D721Med (cell line): Measurements from ENCODE around the gene C1QL3.

ENCODE experiments used
- DNase-seq: peaks from one replicate; pipeline ENCODE4 v3.0.0; 2011; ENCODE audit warnings: low spot score; ENCODE audit not compliant: insufficient read length
- FAIRE-seq: peaks from 2 replicates; lab custom pipeline; 2011; peaks lifted over from hg19 to GRCh38; lab: Jason Lieb, UNC
- TF ChIP-seq, protein P1 (sequence below): IDR thresholded peaks from 2 replicates; pipeline ENCODE4 v1.5.1; 2012; ENCODE audit warnings: mild to moderate bottlenecking, control low read depth; ENCODE audit not compliant: insufficient read depth; ENCODE audit errors: missing control alignments

Gene C1QL3

DNA sequence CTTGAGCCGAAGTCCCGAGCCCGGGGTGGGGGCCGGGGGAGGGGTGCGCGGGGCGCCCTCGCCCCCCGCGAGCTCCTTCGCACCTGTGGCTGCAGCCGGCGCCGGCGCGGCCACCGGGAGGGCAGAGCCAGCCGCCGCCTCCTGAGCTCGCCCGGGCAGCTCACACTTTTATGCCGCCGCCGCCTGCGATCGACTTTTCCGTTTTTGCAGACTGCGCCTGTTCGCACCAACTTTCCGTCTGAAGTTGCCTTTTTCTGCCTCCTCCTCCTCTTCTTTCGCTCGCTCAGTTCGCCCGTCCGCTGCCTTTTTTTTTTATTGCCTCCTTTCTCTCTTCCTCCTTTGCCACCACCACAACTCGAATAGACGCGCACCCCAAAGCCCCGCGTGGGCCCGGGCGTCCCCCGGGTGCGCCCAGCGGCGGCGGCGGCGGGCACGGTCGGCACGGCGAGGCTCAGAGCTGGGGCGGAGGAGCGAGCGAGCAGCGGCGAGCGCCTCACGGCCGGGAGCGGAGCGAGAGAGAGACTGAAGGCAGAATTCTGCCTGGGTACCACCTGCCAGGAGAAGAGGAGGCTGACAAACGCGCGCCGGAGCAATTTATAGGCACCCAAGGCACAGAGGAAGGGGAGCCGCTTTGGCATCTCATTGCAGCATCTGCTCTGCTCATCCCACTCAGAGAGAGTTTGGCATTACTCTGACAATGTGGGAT, at the start of gene C1QL3:
Gene C1QL3, minus strand, starts transcription at position 569 of the 706 bp plus-strand sequence. CDS start 814 bp downstream, outside the sequence.
- no peak for DNase-seq
- no peak for FAIRE-seq
- TF ChIP-seq, protein P1, sequence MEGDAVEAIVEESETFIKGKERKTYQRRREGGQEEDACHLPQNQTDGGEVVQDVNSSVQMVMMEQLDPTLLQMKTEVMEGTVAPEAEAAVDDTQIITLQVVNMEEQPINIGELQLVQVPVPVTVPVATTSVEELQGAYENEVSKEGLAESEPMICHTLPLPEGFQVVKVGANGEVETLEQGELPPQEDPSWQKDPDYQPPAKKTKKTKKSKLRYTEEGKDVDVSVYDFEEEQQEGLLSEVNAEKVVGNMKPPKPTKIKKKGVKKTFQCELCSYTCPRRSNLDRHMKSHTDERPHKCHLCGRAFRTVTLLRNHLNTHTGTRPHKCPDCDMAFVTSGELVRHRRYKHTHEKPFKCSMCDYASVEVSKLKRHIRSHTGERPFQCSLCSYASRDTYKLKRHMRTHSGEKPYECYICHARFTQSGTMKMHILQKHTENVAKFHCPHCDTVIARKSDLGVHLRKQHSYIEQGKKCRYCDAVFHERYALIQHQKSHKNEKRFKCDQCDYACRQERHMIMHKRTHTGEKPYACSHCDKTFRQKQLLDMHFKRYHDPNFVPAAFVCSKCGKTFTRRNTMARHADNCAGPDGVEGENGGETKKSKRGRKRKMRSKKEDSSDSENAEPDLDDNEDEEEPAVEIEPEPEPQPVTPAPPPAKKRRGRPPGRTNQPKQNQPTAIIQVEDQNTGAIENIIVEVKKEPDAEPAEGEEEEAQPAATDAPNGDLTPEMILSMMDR: no peak

DNA sequence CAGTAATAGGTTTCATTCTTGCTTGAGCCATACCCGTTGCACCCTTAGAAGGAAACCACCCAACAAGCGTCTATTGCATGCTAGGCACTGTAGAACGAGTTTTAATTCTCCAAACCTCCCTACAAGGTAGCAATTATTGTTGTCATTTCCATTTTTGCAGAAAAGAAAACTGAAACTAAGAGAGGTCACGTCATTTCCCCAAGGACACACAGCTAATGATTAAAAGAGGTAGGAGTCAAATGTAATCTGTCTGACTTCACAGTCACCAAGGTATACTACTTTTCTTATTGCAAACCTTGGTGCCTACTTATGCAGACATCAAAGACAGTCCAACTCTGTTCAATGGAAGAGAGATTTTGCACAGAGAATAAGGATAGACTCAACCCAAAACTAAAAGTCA, 49.1 kb upstream of the C1QL3 start:
- DNase-seq (no peak), FAIRE-seq (no peak)
- TF ChIP-seq, protein P1: no peak

DNA sequence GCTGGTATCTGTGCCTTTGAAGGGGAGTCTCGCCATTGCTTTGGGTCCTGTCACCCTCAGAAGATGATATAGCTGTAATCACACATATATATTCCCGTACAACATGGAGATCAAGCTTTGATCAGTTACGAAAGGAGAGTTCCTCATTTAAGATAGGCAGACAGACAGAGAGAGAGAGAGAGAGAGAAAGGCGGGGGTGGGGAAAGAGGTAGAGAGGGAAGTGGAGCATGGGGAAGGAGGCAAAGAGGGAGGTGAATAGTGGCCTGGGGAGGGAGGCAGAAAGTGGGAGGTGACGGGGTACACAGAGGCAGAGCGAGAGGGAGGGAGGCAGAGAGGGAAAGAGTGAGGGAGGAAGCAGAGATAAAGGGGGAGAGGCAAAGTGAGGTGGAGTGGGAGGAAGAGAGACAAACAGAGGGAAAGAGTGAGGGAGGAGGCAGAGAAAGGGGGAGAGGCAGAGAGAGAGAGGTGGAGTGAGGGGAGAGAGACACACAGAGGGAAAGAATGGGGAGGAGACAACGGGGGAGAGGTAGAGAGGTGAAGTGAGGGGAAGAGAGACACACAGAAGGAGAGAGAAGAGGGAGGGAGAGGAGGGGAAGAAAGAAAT, 44.6 kb upstream of the C1QL3 start:
- no peak for DNase-seq
- TF ChIP-seq, protein P1: no peak
- no peak for FAIRE-seq

DNA sequence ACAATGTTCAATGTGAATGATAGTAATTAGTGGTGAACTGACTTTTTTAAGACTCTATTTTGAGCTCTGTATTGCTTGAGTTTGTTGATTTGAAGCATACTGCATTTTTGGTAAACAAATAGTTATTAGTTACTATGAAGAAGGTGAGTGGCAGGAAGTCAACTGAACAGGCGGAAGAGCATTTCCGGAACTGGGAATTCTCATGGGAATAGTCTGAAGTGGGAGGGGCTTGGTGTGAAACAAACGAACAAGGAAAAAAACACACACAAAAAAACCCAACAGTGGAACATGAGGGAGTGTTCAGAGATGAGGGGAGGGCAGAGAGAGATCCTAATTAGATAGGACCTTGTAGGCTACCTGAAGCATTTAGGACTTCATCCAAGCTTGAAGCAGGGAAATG, 43.9 kb upstream of the C1QL3 start:
- TF ChIP-seq, protein P1: no peak
- no peak for DNase-seq
- no peak for FAIRE-seq

DNA sequence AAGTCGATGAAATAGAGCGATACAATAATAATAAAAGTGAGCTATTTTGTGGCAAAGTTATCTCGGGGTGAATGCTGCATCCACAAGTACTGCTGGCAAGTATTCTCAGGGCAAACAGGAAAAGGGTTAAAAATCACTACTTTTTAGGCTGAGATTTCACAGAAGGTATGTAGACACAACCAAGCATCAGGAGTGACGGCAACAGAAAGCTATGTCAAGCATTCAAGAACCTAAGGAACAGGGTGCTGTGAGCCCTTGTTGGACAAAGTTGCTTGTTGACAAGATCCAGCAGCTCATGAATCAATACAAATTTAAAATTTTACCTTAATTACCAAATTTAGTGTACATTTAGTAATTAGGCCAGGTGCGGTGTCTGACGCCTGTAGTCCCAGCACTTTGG, 41.2 kb upstream of the C1QL3 start:
- FAIRE-seq (no peak), DNase-seq (no peak)
- TF ChIP-seq, protein P1: no peak

DNA sequence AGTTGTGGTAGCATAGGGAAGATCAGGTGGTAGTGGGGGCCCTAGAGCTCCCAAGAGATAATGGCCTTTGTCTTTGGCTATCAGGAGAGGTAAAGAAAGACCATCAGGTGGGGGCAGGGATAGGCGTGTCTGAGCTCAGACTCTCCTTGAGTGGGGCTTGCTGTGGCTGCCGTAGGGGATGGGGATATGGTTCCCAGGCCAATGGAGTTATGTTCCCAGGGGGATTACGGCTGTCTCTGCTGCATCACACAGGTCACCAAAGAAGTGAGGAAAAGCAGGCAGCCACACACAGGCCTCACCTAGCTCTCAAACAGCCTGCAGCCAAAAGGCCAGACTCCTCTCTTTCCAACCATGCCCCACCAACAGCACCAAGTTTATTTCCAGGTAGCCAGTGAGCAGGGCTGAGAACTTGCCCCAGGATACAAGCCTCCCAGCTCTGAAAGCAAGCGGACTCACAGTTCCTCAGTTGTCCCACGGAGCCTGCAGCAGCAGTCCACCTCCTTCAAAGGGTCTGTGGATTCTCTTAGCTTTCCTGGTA, 37.6 kb upstream of the C1QL3 start:
- DNase-seq: no peak
- no peak for FAIRE-seq
- TF ChIP-seq, protein P1: no peak

DNA sequence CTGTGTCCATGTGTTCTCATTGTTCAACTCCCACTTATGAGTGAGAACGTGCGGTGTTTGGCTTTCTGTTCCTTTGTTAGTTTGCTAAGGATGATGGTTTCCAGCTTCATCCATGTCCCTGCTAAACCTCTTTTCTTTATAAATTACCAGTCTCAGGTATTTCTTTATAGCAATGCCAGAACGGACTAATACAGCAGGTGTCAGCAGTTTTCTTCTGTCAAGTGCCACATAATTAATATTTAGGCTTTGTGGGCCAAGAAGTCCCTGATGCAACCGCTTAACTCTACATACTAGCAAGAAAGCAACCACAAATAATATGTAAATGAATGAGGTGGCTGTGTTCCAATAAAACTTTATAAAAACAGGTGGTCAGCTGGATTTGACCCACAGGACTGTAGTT, 26.3 kb upstream of the C1QL3 start:
- FAIRE-seq (no peak), DNase-seq (no peak)
- TF ChIP-seq, protein P1: no peak
